Measurements from ENCODE around the gene CEP104.

- no peak for TF ChIP-seq CTCF (IDR thresholded peaks at IDR 0.05; ENCODE audit: low read depth, low read length, missing input control)
- TF ChIP-seq RAD21 (IDR thresholded peaks at IDR 0.05), result no peak
- peak in 1 of 2 donors; percentile 13 for TF ChIP-seq HNF4A (conservative IDR thresholded peaks at IDR 0.05)
- no peak for TF ChIP-seq GABPA (IDR thresholded peaks at IDR 0.05 in 1 of 2, conservative IDR thresholded peaks at IDR 0.05 in 1 of 2)
- TF ChIP-seq ATF3 (IDR thresholded peaks at IDR 0.05), result no peak
- TF ChIP-seq MAX (IDR thresholded peaks at IDR 0.05), result peak; percentile 27
- TF ChIP-seq HNF4G (IDR thresholded peaks at IDR 0.05), result no peak
- no peak for TF ChIP-seq JUND (IDR thresholded peaks at IDR 0.05)
These were observed 44.0 kb upstream of the CEP104 start for GRCh38 chr1:3900969-3901529.

Measured in liver (tissue), 3 donors.